VCaP (cell line): ENCODE data around the gene MARK2.

Source experiments
- H3K27ac ChIP-seq: fragments of 450-650 bp; 2 replicates; pipeline ENCODE4 v1.5.1; 2017
- TF ChIP-seq, protein P1 (sequence below): fragments of 450-650 bp; conservative IDR thresholded peaks from 2 replicates; pipeline ENCODE4 v1.5.1; 2017; ENCODE audit warnings: mild to moderate bottlenecking, moderate library complexity

The MARK2 gene

DNA sequence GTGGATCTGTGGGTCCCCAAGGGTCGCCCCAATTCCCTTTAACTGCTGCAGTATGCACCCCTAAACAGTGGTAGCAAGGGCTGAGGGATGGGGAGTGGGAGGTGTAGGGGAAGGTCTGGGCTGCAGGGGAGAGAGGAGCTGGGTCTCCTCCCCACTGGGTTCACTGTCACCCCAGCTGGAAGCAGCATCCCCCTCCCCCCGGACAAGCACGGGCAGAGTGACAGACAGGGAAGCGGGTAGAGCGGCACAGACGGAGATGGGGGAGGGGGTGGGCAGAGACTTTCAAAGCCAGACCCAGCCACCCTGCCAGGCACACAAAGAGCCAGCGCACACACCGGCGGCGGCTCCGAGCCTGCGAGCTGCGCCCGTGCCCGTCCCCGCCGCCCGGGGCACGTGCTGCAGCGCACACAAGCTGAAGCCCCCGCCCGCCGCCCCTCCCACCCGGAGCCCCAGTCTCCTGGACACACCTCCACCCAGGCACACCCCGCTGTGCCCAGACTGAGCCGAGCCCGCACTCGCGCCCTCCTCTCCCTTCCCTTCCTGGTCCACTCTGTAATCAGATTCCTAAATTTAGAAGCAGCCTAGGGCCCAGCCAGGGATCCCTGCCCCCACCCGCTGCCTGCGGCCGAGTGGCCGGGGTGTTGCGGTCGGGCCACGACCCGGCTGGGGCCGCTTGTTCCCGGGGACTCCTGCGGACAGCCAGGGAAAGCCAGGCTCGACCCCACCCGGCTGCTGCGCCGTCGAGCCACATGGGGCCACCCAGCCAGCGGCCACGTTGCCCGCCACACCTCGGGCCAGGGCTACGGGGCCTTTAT lies 79.0 kb downstream of the MARK2 start:
- H3K27ac ChIP-seq = peak overlapping the region; percentile 82
- TF ChIP-seq, protein P1, sequence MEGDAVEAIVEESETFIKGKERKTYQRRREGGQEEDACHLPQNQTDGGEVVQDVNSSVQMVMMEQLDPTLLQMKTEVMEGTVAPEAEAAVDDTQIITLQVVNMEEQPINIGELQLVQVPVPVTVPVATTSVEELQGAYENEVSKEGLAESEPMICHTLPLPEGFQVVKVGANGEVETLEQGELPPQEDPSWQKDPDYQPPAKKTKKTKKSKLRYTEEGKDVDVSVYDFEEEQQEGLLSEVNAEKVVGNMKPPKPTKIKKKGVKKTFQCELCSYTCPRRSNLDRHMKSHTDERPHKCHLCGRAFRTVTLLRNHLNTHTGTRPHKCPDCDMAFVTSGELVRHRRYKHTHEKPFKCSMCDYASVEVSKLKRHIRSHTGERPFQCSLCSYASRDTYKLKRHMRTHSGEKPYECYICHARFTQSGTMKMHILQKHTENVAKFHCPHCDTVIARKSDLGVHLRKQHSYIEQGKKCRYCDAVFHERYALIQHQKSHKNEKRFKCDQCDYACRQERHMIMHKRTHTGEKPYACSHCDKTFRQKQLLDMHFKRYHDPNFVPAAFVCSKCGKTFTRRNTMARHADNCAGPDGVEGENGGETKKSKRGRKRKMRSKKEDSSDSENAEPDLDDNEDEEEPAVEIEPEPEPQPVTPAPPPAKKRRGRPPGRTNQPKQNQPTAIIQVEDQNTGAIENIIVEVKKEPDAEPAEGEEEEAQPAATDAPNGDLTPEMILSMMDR = no peak

DNA sequence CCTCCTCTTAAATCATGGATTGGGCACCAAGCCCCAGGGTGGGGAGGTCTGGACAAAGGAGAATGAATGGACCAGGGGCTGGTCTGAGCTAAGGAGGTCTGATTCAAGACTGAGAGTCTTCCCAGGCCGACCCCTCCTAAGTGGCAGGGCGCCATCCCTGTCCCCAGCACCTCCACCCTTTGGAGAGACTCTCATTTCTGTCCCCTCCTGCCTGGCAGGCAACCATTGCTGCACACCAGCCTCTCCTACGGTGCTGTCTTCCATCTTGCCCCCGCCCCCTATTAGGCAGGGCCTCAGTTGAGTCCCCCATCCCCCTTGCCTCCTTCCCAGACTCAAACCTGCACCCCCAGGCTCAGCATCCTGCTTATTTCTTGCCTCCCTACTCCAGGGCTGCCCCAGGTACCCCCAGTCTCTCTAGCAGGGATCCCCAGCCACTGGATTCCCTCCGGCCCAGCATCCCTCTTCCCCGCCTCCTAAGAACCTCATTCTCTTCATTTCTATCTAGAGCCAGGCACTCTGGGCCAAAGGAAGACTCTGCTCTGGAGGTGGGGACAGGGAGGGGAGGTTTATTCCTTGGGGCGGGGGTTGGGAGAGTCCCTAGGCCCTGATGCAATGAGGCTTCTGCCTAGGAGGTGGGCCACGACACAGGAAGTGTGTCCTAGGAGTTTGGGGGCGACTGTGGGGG lies 79.7 kb downstream of the MARK2 start:
- H3K27ac ChIP-seq = peak overlapping the region; percentile 82
- TF ChIP-seq, protein P1 = no peak

DNA sequence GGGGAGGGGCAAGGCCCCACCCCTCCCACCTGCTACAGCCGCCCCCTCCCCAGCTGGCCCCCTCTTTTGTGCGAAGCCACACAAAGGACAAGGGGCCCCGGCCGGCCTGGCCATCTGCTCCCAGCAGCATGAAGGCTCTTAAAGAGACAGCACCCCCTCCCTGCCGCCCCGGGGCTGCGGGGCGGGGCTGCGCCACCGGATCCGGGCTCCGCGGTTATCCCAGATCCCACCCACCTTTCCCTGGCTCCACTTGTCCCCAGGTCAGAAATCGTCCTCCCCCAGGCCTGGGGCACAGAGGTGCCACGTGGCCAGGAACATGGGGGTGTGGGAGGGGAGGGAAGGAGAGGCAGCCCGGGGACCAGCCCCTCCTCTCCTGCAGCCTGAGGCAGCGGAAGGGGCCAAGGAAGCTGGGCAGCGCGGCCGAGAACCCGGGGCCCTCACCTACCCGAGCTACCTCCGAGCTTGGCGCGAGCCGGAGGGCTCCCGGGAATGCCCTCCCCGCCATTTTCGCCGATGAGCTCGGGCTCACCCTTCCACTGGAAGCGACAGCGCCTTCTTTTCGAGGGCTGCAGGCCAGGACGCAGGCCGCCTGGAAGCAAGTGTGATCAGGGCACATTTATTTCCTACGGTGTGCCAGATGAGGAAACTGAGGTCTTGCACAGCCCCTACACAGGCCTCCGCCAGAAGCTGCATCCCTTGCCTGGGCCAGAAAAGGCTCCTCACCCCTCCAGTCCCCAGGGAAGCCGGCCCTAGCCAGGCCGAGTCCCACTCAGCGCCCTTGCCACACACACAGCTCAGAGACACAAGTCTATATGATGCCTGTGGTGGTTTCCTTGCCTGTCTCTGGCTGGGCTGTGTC lies 80.6 kb downstream of the MARK2 start:
- no peak overlapping the region; the same call in 1 of the 2 replicates for H3K27ac ChIP-seq

DNA sequence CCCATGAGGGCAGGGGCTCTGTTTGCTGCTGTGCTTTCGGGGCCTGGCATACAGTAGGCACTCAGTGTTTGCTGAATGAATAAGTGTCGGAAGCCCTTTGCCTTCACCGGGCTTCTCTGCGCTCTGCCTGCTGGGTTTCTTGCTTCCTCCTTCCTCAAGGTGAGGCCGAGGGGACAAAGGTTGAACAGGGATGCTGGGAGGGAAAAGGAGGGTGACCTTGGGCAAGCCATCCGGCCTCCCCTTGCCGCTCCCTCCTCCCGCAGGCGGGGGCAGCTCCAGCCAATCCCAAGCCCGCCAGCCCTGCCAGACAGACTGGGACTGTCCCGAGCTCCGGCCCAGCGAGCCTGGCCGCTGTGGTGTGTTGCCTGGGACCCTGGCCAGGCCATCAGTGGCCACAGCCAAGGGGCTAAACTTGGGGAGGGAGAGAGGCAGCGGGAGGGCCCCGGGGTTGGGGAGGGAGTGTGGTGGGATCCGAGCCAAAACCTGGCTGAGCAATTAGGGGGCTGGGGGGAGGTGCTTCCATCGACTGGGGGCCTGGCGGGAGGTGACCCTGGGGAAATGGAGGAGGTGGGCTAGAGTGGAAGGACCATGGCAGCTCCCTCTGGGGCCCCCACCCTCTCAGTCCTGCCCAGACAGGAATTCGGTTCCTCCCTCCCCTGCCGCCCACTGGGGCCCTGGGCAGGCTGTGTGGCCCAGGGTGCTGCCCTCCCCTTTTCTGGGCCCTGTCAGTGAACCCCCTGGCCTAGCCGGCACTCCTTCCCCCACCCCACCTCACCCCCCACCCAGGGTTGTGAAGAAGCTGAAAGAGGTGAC lies 81.4 kb downstream of the MARK2 start:
- TF ChIP-seq, protein P1 = no peak
- H3K27ac ChIP-seq = no peak overlapping the region

More for the DNA sequence above, 80.6 kb downstream of the MARK2 start:
- TF ChIP-seq, protein P1 = no peak

DNA sequence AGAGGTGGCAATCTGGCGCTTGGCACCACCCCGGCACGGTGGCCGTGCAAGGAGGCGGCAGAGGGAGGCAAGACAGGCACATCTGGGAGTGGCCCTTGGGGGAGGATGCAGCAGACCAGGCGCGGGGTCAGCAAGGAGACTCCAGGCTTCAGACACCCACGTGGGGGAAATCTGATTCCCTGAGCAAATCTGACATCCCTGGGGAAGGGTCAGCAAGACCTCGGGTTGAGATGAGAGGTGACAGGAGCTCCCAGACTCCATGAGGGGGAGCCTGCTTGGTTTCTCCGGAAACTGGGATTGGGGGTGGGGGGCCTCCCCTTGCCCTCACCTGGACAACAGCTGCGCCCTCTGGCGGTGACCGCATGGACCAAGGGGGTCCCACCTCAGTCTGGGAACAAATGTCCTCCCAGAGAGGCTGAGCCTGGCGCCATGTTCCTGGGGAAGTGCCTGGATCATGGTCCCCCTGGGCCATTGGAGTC lies 82.1 kb downstream of the MARK2 start:
- TF ChIP-seq, protein P1 = no peak
- H3K27ac ChIP-seq = no peak overlapping the region

DNA sequence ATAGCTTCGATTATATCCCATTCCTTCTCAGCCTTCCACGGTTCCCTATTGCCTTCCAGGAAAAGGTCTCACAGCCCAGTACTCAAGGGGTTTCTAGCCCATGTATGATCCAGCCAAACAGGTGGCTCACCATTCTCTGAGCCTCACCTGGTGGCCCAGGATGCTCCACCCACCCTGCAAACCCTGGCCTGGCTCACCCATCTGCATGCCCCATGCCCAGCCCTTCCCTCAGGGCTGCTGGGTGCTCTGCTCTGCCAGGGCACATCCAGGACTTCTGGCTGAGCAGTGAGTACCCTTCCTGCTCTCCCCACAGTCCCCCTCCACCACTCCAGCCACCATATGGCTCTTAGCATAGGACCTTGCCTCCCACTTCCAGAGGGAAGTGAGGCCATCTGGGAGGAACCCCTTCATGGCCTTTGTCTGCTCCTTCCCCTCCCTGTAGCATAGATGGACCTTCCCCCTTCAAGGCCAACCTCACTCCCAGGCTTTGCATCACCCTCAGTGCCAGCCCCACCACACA lies 83.8 kb downstream of the MARK2 start:
- TF ChIP-seq, protein P1 = no peak
- H3K27ac ChIP-seq = no peak overlapping the region
